ENCODE results near the gene EXOC3. TPM values are rescaled to one million over a fixed set of nuclear protein-coding genes. Genes with fewer than 3 reads are reported as not detected.

EXOC3 gene
- total and polyA plus RNA-seq, 4 donors: 34.8 to 61.0 (median 51.9) TPM

DNA sequence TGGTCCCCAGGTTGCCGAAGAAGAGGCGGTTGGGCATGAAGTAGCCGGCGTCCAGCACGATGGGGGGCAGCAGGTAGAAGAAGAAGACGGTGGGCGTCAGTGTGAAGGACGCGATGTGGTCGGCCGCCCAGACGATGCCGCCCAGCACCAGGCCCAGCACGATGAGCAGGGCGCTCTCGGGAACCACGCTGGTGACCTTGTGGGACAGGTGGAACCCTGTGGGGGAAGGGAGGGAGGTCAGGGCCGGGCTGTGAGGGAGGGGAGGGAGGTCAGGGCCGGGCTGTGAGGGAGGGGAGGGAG is 48.8 kb downstream of the EXOC3 start:
- WGBS, 2 donors: 83 to 86% methylated on average over 19 of the region's 19 CpGs
- TF ChIP-seq, protein P1, sequence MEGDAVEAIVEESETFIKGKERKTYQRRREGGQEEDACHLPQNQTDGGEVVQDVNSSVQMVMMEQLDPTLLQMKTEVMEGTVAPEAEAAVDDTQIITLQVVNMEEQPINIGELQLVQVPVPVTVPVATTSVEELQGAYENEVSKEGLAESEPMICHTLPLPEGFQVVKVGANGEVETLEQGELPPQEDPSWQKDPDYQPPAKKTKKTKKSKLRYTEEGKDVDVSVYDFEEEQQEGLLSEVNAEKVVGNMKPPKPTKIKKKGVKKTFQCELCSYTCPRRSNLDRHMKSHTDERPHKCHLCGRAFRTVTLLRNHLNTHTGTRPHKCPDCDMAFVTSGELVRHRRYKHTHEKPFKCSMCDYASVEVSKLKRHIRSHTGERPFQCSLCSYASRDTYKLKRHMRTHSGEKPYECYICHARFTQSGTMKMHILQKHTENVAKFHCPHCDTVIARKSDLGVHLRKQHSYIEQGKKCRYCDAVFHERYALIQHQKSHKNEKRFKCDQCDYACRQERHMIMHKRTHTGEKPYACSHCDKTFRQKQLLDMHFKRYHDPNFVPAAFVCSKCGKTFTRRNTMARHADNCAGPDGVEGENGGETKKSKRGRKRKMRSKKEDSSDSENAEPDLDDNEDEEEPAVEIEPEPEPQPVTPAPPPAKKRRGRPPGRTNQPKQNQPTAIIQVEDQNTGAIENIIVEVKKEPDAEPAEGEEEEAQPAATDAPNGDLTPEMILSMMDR (IDR thresholded peaks at IDR 0.05; ENCODE audit: control extremely low read depth, extremely low read depth): no peak
- H3K9ac ChIP-seq (ENCODE audit: insufficient read depth in 1 of 2, low read length in 2 of 2): no peak overlapping the region
- H3K4me1 ChIP-seq (ENCODE audit: control insufficient read depth in 5 of 5, insufficient read depth in 5 of 5, low read length in 5 of 5): peaks cover 0 to 26% (median 0%) of the 10 kb centered on the region in 5 donors
- DNase-seq: no peak
- H3K36me3 ChIP-seq (ENCODE audit: control insufficient read depth in 4 of 4, insufficient read depth in 4 of 4, low read length in 4 of 4): no peaks in the 10 kb centered on the region
- H3K4me3 ChIP-seq: no peak overlapping the region
- no peak overlapping the region for H3K27ac ChIP-seq (ENCODE audit: low read depth in 1 of 2, low read length in 1 of 2)
- no peak for ATAC-seq (ENCODE audit: insufficient read depth, low FRiP score)
- H3K9me3 ChIP-seq (ENCODE audit: control insufficient read depth in 4 of 4, insufficient read depth in 3 of 4, low read length in 3 of 4): no peaks in the 10 kb centered on the region
- peaks cover 0 to 15% (median 6%) of the 10 kb centered on the region in 3 donors for H3K27me3 ChIP-seq (ENCODE audit: control insufficient read depth in 3 of 3, insufficient read depth in 3 of 3, low read length in 2 of 3)

GRCh38 chr5:492314-492893 is 49.4 kb downstream of the EXOC3 start:
- peaks cover 0 to 26% (median 0%) of the 10 kb centered on the region in 5 donors for H3K4me1 ChIP-seq (ENCODE audit: control insufficient read depth in 5 of 5, insufficient read depth in 5 of 5, low read length in 5 of 5)
- WGBS, 2 donors: 58 to 73% methylated on average over 15 to 18 of the region's 18 CpGs
- H3K27ac ChIP-seq (ENCODE audit: low read depth in 1 of 2, low read length in 1 of 2): no peak overlapping the region
- DNase-seq (no peak), ATAC-seq (ENCODE audit: insufficient read depth, low FRiP score) (no peak)
- H3K9me3 ChIP-seq (ENCODE audit: control insufficient read depth in 4 of 4, insufficient read depth in 3 of 4, low read length in 3 of 4): no peaks in the 10 kb centered on the region
- H3K27me3 ChIP-seq (ENCODE audit: control insufficient read depth in 3 of 3, insufficient read depth in 3 of 3, low read length in 2 of 3): peaks cover 0 to 21% (median 8%) of the 10 kb centered on the region in 3 donors
- no peaks in the 10 kb centered on the region for H3K36me3 ChIP-seq (ENCODE audit: control insufficient read depth in 4 of 4, insufficient read depth in 4 of 4, low read length in 4 of 4)
- H3K9ac ChIP-seq (ENCODE audit: insufficient read depth in 1 of 2, low read length in 2 of 2): no peak overlapping the region
- TF ChIP-seq, protein P1 (IDR thresholded peaks at IDR 0.05; ENCODE audit: control extremely low read depth, extremely low read depth): no peak
- no peak overlapping the region for H3K4me3 ChIP-seq

DNA sequence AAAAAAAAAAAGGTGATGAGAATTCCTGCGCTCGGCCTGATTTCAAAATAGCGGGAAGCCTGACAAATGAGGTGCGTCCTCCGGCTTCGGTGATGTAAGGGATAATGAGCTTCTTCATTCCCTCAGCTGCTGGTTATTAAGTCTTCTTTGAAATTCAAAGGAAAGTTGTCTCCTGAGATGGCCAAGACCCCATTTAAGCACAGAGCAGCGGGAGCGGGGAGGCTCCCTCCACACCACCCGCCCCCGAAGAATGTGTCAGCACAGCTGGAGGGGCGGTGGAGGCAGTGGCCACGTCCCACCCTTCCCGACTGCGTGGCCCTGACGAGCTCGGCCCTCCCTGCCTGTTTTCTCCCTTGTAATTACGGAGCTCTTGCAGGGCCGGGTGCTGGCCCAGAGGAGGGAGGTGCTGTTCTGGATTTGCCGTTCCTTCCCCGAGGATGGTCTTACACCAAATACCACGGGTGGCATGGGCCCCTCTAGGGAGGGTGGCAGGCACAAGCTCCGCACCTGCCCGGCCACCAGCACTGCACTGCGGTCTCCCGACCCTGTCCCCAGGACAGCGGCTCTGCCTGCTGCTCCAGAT is 50.2 kb downstream of the EXOC3 start:
- Histone ChIP-seq H3K27ac (ENCODE audit: low read depth in 1 of 2, low read length in 1 of 2) (no peak overlapping the region), H3K9me3 (ENCODE audit: control insufficient read depth in 4 of 4, insufficient read depth in 3 of 4, low read length in 3 of 4) (no peaks in the 10 kb centered on the region), H3K36me3 (ENCODE audit: control insufficient read depth in 4 of 4, insufficient read depth in 4 of 4, low read length in 4 of 4) (no peaks in the 10 kb centered on the region), H3K9ac (ENCODE audit: insufficient read depth in 1 of 2, low read length in 2 of 2) (no peak overlapping the region), H3K4me1 (ENCODE audit: control insufficient read depth in 5 of 5, insufficient read depth in 5 of 5, low read length in 5 of 5) (peaks cover 0 to 26% (median 0%) of the 10 kb centered on the region in 5 donors), H3K27me3 (ENCODE audit: control insufficient read depth in 3 of 3, insufficient read depth in 3 of 3, low read length in 2 of 3) (peaks cover 0 to 21% (median 8%) of the 10 kb centered on the region in 3 donors), H3K4me3 (no peak overlapping the region)
- TF ChIP-seq, protein P1 (IDR thresholded peaks at IDR 0.05; ENCODE audit: control extremely low read depth, extremely low read depth): no peak
- WGBS, 2 donors: 53 to 69% methylated on average over 24 to 26 of the region's 26 CpGs
- DNase-seq (peak; percentile 74 to 82 (median 79)), ATAC-seq (ENCODE audit: insufficient read depth, low FRiP score) (peak; percentile 8)

Measured in lung (tissue), 12 donors.